ENCODE data around the gene OVAAL. TPM values are rescaled to one million over a fixed set of nuclear protein-coding genes. Genes with fewer than 3 reads are reported as not detected.

Gene OVAAL
- total and polyA plus RNA-seq, 2 of the 8 experiments (the other 6 are each of a cell fraction or from before 2014, with no cell fraction given) = not detected

GRCh38 chr1:180528868-180529470 lies 29.8 kb upstream of the OVAAL start:
- no peak overlapping the region for H2BK15ac ChIP-seq (ENCODE audit: low read length)
- WGBS, 2 experiments (ENCODE audit: extremely low coverage in 1 of 2, insufficient coverage in 1 of 2, insufficient read length in 1 of 2, insufficient replicate concordance in 2 of 2, low coverage in 1 of 2, low lambda C conversion rate in 2 of 2, missing lambda C conversion rate in 1 of 2) = 90% methylated on average over 11 of the region's 11 CpGs; no CpG with 5 or more reads in 1 of the 2 experiments
- no peaks in the 10 kb centered on the region for H3K79me1 ChIP-seq (ENCODE audit: low read depth, low read length)
- no peak overlapping the region for H3K4me3 ChIP-seq (ENCODE audit: extremely low read depth in 1 of 4, insufficient read depth in 2 of 4, low read depth in 3 of 4, low read length in 4 of 4)
- no peak overlapping the region for H3K56ac ChIP-seq (replicated peaks; ENCODE audit: insufficient read length, low read depth, low read length)
- H4K8ac ChIP-seq (ENCODE audit: extremely low read depth, insufficient read depth, low read length) = no peak overlapping the region
- no peak overlapping the region for H4K5ac ChIP-seq (ENCODE audit: insufficient read length, low read depth, low read length)
- peaks cover 0 to 2% (median 0%) of the 10 kb centered on the region in 4 experiments; a peak in 2 of 7 replicates for H3K4me1 ChIP-seq (replicated peaks in 1 of 4; ENCODE audit: control insufficient read depth in 3 of 4, insufficient read depth in 4 of 4, low read length in 3 of 4)
- no peak overlapping the region for H3K27ac ChIP-seq (ENCODE audit: low read depth, low read length)
- H3K4ac ChIP-seq (replicated peaks; ENCODE audit: insufficient read length, low read depth, low read length) = no peak overlapping the region
- no peak overlapping the region for H3K14ac ChIP-seq (ENCODE audit: insufficient read length)
- FAIRE-seq = no peak
- no peak overlapping the region for H3K9ac ChIP-seq (replicated peaks in 1 of 4; ENCODE audit: extremely low read depth in 1 of 4, low read depth in 3 of 4, low read length in 3 of 4)
- 0 out of 2 replicates have a peak overlapping the region, but pooled peaks have one; percentile 21 for H2BK20ac ChIP-seq (ENCODE audit: low read length)
- H3K36me3 ChIP-seq (ENCODE audit: control insufficient read depth in 2 of 4, insufficient read depth in 4 of 4, low read length in 3 of 4) = no peaks in the 10 kb centered on the region
- TF ChIP-seq JUN (IDR thresholded peaks at IDR 0.05; ENCODE audit: low read depth, low read length) = no peak
- no peak for TF ChIP-seq FOSL1 (IDR thresholded peaks at IDR 0.05; ENCODE audit: insufficient read depth, low read depth, low read length)
- TF ChIP-seq CTBP2 (IDR thresholded peaks at IDR 0.05; ENCODE audit: borderline replicate concordance, insufficient read depth, insufficient read length, low read length) = no peak
- TF ChIP-seq RAD21 (IDR thresholded peaks at IDR 0.05 in 1 of 2, conservative IDR thresholded peaks at IDR 0.05 in 1 of 2; ENCODE audit: low read depth in 2 of 2, low read length in 2 of 2) = no peak
- no peak for TF ChIP-seq TAF7 (optimal IDR thresholded peaks at IDR 0.05; ENCODE audit: borderline replicate concordance, low read depth, low read length)
- TF ChIP-seq KDM5A (IDR thresholded peaks at IDR 0.05; ENCODE audit: low read length) = no peak
- TF ChIP-seq EZH2 (IDR thresholded peaks at IDR 0.05; ENCODE audit: low read depth, low read length, severe bottlenecking) = no peak
- no peak for TF ChIP-seq RBBP5 (IDR thresholded peaks at IDR 0.05; ENCODE audit: borderline replicate concordance, low read depth, low read length)
- TF ChIP-seq CBX5 (IDR thresholded peaks at IDR 0.05; ENCODE audit: low read depth, low read length) = no peak
- TF ChIP-seq GABPA (IDR thresholded peaks at IDR 0.05; ENCODE audit: borderline replicate concordance, insufficient read depth, low read length) = no peak
- TF ChIP-seq SP2 (IDR thresholded peaks at IDR 0.05; ENCODE audit: low read length) = no peak
- no peaks in the 10 kb centered on the region for H3K27me3 ChIP-seq (replicated peaks in 1 of 4; ENCODE audit: control insufficient read depth in 3 of 4, extremely low read depth in 1 of 4, insufficient read depth in 3 of 4, low read length in 3 of 4)
- H3K4me2 ChIP-seq (ENCODE audit: insufficient read depth in 1 of 2, low read depth in 2 of 2, low read length in 2 of 2) = no peak overlapping the region
- H4K91ac ChIP-seq (replicated peaks; ENCODE audit: insufficient read length, low read length) = no peak overlapping the region
- H2BK12ac ChIP-seq (ENCODE audit: low read depth, low read length) = no peak overlapping the region
- no peak overlapping the region for H2AK5ac ChIP-seq (ENCODE audit: low read depth, low read length)
- H3K23ac ChIP-seq (ENCODE audit: insufficient read length) = no peak overlapping the region
- H3K23me2 ChIP-seq (ENCODE audit: low read depth, low read length) = no peaks in the 10 kb centered on the region
- no peak overlapping the region; the same call in 1 of the 2 replicates for H3K18ac ChIP-seq (ENCODE audit: extremely low read depth, low read length)
- H4K20me1 ChIP-seq (replicated peaks in 1 of 2; ENCODE audit: control insufficient read depth in 1 of 2, insufficient read depth in 2 of 2, low read length in 2 of 2) = no peaks in the 10 kb centered on the region
- H3K79me2 ChIP-seq (ENCODE audit: control insufficient read depth in 1 of 2, insufficient read depth in 2 of 2, low read length in 2 of 2) = no peaks in the 10 kb centered on the region
- no peak overlapping the region for H2BK5ac ChIP-seq (ENCODE audit: low read depth, low read length)
- H2AFZ ChIP-seq (ENCODE audit: low read length) = no peak overlapping the region
- no peak for DNase-seq (ENCODE audit: low read depth in 1 of 2, low spot score in 2 of 2)
- ChIA-PET CTCF (ENCODE audit: partially characterized antibody) (interaction anchor here (0.6 to 8.5 kb wide), 5 partner anchors 10 to 370 kb away, joined by 3 to 77 read pairs (median 4); no protein-coding TSS in a partner anchor), POLR2A (ENCODE audit: partially characterized antibody) (no interaction called here)
- H3K9me3 ChIP-seq (ENCODE audit: insufficient read depth in 2 of 2, low read depth in 1 of 2, low read length in 1 of 2) = no peaks in the 10 kb centered on the region
- H2BK120ac ChIP-seq (replicated peaks; ENCODE audit: low read depth, low read length) = no peak overlapping the region
